Measurements from ENCODE around the gene GRIK2.
"Not testable (repeated sequence)": the region's sequence is repeated elsewhere in the genome, so short reads cannot be mapped to it uniquely, and the experiment has no call there.

The GRIK2 gene

DNA sequence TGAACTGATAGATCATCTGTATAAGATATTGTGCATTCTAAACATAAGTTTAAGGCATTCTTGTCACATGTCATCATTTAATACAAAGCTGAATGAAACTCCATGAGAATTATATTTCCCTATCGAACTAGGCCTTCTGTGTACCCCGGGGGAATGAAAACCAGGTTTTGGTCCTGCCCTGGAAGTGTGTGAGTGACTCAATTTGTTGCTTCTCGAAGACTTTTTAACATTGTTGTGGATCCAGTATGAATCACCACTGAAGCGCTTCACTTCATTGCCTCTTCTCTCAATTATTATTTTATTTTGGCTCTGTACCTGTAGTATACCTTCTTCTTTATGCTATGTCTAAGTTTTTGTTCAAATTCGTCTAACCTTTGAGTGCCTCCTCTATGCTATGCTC is 150.8 kb downstream of the GRIK2 start:
- DNase-seq = no peak

DNA sequence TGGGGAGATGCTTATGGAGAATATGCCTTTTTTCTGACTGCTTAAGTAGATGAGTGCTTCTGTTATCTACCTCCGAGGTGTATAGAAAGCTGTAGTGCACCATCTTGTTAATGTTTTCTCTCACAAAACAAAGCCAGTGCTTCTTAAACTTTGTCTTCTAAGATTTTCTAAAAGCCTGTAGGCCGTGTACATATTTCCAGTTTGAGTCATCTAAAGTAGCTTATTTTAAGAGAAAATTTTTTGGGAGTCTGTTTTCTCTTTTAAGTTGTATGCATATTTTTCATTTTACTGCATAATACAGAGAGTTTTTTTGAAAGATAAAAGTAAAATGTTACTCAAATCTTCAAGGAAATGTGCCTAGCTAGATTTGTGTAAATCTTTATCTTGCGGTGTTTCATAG is 151.7 kb downstream of the GRIK2 start:
- DNase-seq = no peak

DNA sequence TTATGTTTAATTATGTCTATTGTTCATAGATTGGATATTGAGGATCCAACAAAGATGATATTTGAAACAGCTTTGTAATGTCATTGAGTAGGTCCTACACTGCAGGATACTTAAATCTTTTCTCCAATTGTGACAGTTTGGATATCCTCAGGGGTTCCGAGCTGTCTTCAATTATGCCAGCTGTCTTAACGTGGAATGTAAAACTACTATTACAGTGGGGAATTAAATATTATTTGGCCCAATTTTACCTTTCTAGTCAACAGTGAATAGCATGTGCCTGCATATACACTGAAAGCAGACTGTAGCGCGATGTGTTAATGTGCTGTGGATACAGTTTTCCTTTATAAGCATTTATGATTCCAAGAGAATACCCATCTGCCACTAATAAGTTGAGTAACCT is 156.9 kb downstream of the GRIK2 start:
- DNase-seq = no peak

DNA sequence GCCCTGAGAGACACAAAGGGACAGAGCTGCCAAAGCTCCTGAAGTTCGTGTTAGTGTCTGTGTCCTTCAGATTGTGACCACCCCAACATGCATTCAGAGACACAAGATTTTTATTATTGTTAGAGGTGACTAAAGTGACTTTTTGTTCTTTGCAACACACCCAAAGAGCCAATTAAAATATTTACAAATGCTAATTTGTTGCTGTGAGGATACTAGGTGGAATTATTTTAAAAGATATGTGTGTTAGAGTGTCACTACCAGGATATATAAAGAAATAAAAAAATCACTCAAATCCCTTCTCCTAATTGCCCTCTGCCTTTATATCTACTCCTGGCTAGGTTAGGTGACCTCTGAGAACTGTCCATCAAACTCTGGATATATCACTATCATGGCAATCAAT is 160.7 kb downstream of the GRIK2 start:
- no peak for DNase-seq

DNA sequence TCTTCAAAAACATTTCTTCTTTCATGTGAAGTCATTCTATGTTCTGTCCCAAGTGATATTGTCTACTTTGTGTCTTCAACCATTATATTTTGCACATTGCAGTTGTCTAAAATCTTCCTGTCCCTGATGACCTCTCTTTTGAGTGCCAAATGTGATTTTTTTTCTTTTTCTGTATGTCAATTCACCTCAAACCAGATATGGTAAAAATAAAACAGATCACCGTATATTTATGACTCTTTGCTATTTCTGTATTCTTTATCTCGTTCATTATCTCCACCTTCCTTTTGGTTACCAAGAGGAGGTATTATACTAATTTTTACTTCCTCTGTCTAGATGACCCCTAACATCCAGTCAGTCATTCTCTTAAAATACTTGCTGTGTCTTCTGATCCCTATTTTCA is 165.2 kb downstream of the GRIK2 start:
- DNase-seq = no peak

DNA sequence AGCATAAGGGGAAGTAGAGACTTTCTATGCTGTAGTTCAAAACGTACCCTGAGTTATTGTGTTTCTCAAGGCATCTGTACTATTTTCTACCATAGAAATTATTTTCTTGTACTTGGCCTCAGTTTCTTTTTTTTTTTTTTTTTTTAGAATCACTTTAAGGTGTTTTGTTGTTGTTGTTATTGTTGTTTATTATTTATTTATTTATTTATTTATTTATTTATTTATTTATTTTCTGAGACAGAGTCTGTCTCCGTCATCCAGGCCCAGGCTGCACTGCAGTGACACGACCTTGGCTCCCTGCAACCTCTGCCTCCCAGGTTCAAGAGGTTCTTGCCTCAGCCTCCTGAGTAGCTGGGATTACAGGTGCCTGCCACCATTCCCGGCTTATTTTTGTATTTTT is 179.1 kb downstream of the GRIK2 start:
- DNase-seq = no peak

DNA sequence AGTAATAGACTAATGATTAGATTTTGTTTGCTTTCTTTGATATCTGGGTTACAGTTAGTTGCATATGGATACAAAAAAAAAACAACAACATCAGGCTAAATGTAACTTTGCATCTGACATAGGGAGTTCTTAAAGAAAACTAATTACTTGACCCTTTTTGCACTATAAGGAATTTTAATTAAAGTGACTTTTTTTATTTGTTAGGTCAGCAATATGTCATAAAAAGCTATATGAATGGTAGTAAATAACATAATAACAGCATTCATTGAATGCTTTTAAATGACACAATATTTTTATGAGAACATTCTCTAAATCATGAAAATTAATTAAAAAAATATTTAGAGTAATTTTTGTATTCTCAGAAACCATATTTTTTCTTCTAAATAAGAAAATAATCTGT is 183.6 kb downstream of the GRIK2 start:
- no peak for DNase-seq

DNA sequence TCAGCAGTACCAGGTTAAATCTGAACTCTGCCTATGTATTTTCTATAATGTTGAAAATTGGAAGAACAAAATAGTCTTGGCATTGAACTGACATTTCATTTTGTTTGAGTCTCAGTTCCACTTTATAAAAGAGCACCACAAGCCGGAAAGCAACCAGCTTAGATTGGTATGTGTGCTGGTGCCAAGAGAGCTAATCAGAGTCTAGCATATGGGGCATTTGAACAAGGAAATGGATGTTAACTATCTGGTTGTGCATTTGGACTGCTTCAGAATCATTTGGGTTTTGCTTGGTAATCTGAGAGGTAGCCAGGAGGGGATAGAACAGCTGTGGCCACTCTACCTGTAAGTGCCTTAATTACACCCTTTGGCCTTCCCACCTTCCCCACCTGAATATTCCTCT is 184.8 kb downstream of the GRIK2 start:
- DNase-seq = no peak

DNA sequence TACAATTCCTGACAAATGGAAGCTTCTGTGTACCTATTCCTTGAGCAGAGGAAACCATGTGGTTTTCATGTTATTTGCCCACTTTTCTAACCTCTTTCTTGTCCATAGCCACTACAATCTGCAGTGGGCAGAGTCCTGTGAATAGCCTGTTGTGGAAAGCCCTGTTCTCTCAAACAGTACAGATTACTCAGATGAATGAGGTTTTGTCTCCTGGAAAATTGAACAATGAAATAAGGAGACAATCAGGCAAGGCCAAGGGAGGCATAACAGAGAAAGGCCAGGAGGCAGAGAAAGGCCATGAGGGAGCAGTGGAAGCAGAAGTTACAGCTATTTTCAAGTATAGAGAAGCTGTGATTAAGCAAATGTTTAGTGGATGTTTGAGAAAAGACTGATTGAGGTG is 189.3 kb downstream of the GRIK2 start:
- no peak for DNase-seq

DNA sequence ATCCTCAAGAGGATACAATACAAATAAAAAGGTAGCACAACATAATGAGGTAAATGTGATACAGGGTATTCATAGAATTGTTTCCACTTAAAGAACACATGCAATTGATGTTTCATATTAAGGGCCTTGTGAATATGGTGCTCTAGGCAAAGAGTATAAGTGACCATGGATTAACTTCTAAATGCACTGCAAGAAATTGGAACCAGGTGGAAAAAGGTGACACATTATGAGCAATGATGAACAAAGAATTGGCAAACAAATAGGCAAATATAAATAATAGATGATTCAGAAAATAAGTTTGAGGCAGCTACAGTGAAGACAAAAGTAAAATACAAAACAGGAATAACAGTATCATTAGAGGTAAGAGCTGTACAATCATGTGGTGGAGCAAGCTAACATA is 192.0 kb downstream of the GRIK2 start:
- no peak for DNase-seq

DNA sequence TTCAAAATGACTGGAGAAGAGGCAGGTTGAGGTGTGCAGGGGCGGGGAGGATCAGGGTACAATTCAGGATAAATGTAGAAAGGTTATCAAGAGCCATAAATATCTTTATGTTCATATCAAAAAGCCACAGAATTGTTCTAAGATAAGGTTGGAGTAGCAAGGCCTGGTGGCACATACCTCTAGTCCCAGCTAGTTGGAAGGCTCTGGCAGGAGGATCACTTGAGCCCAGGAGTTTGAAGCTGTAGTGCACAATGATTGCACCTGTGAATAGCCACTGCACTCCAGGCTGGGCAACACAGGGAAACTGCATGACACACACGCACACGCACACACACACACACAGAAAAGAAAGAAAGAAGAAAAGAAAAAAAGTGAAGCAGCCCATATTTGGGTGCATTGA is 194.8 kb downstream of the GRIK2 start:
- no peak for DNase-seq

DNA sequence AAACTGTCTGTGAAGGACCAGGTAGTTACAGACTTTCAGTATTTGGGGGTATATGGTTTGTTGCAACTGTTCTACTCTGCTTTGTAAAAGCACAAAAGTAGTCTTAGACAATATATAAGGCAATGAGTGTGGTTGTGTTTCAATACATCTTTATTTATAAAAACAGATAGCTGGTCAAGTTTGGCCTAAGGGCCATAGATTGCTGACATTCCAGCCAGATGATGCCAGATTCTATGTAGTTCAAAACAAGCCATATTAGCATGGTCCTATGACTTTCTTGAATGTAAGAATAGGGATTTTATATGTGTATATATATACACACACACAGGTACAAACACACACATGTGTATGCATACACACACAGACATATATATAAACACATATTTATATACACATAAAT is 201.8 kb downstream of the GRIK2 start:
- DNase-seq = no peak

DNA sequence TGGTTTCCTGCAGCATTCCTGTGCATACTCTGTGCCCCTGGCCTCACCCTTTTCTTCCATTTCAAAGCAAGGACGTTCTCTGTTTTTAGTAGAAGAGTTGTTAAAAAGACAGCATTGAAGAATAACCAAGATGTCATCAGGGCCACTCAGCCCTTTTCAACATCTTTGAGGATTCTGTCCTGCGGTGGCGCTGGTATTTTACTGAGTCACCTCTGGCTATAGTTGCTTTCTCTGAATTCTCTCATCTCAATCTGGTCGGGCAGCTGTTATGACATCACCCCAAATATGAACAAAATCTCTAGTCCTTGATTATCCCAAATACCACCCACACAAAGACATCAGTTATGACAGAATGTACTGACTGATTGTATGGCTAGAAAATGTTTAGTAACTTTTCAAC is 204.2 kb downstream of the GRIK2 start:
- DNase-seq = no peak

DNA sequence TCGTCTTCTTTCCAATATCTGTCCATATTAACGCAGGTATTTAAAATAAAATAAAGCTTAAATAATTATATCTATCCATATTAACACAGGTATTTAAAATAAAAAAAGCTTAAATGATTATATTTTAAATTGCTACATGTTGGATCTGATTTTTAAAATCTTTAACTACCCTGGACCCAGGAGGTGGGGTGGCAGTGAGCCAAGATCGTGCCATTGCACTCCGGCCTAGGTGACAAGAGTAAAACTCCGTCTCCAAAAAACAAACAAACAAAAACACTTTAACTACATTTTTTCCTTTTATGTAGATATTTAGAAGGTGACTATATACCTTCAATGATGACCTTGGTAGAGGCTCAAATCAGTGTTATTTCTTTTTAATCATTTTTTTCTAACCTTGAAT is 211.9 kb downstream of the GRIK2 start:
- no peak for DNase-seq

DNA sequence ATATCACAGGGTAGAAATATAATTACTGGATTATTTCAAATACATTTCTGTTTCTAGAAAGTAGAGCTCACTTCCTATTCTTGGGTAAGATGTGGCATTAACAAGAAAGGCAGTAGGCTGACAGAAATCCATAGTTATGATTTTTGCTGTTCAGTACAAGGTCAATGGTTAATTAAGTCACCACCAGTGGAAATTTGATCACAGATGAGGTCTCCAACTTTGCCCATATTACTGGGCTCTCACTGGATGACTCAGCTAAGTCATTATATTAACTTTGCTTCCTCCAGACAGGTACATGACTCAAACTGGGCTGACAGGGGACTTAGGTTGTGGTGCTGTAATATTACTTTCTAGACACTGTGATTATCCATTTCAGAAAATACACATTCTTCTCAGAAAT is 212.4 kb downstream of the GRIK2 start:
- no peak for DNase-seq

DNA sequence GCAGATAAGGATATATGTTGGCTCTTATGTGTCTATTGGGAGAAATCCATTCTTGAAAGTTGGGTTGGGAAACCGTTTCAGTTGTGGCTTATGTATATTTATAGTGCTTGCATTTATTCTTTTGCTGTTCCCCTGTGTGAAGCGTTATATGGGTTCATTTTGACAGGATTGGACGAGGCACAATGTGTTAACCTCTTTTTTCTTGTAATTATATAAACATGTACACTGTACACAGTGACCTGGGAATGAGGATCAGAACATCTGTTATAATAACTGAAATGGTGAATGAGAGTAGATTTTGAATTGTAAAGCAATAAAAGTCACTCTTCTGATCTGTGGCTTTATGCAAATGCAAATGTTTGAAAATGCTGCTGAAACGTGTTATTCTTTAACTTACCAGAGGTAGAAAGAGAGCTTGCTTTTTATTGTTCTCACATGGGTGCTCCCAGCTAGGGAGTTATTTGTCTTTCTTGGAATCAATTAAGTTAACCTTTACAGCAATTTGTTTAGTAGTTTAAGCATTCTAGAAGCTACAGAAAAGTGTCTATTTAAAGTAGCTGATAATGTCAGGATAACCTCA is 213.7 kb downstream of the GRIK2 start:
- DNase-seq = no peak

DNA sequence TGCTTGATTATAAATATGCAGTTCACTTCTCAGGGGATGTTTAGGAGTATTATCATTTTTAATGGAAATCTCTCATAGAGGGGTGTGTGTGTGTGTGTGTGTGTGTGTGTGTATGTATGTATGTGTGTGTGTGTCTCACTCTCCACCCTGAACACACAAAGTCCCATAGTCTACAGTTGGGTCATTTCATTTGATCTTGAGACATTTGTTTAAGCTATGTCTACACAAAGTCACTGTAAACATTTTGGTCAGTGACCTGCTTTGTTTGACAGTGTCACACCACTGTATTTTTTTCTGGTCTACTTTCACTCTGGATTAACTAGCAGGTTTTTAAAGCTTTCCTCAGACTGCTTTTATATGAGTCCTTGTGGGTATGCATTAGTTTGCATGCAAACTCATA is 215.2 kb downstream of the GRIK2 start:
- no peak for DNase-seq

DNA sequence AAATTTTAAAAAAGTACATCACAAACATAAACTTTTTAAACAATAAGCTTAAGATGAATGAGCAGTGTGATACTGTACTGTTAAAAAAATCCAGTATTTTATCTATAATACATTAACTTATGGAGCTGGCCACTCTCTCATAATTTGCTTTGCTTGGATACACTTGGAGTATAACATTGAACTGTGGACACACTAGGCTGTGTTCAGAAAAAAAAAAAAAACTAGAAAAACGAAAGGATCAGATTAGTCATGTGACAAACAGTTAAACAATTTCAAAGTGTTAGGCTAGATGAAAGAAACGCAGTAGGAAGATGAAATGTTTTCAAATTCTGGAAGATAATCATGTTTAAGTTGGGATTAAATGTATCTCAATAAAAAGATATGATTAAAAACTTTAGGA is 220.0 kb downstream of the GRIK2 start:
- no peak for DNase-seq

DNA sequence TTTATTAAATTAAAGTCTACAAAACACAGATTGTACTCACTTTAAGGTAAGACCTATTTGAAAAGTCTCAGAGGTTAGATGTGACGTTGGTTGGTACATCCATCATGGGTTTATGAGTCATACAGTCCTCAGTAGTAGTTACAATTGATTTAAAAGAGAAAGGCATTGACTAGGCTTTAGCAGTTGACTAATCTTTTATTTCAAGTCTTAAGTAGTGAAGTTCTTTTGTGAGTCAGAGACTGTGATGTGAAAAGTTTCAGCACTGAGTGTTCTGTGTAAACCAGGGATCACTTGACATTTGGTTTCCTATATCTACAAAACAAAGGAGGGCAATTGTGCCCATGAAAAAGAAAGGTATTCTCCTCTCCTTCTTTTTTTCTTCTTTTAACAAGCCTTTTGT is 221.3 kb downstream of the GRIK2 start:
- DNase-seq = no peak

DNA sequence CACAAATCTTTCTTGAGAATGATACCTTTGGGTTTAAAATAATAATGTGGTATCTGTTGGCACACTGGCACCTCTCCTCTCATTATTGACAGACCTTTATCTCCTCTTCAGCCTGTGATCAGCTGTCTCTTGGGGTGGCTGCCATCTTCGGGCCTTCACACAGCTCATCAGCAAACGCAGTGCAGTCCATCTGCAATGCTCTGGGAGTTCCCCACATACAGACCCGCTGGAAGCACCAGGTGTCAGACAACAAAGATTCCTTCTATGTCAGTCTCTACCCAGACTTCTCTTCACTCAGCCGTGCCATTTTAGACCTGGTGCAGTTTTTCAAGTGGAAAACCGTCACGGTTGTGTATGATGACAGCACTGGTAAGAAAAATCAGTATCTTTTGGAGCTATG is 232.8 kb downstream of the GRIK2 start:
- no peak for DNase-seq

DNA sequence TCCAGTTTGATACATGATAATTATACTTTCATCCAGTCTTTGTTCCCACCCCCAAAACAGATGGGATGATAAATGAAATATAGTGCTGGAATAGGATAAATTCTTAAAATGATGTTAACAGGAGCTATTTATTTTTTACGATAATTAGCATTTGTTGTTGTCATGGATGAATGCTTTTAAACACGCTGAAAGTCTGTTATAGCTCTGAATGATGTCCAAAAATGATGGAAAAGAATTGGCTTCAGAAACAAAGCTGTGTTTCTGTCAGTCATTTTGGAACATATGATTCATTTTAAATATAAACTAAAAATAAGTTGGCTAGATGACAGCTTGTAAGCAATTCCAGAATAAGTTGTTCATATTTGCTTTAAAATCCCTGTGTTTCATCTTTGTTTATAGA is 237.4 kb downstream of the GRIK2 start:
- DNase-seq = no peak

DNA sequence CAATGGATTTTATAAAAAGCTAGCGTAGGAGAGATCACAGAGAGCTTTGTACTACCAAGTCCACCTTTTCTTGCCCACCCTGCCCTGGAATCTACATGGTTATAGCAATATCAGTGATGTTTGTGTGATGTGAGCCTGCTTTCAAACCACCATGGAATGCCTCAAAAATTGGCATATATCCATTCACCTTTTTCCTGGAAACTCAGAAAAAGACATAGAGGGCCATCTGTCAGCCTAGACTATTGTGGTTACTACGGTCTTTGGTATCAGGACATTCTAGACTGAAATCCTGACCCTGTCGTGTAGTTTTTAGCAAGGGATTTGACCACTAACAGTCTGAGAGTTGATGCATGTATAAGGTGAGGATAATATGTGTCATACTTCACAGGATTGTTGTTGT is 239.6 kb downstream of the GRIK2 start:
- DNase-seq = no peak

DNA sequence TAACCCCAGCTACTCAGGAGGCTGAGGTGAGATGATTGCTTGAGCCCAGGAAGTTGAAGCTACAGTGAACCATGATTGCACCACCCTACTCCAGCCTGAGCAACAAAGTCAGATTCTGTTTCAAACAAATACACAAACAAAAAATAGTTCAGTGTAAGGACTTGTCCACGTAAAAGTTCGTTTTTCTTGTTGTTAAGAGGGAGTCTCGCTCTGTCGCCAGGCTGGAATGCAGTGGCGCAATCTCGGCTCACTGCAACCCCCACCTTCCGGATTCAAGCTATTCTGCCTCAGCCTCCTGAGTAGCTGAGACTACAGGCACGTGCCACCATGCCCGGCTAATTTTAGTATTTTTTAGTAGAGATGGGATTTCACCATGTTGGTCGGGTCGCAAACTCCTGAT is 245.4 kb downstream of the GRIK2 start:
- not testable (repeated sequence) for DNase-seq

DNA sequence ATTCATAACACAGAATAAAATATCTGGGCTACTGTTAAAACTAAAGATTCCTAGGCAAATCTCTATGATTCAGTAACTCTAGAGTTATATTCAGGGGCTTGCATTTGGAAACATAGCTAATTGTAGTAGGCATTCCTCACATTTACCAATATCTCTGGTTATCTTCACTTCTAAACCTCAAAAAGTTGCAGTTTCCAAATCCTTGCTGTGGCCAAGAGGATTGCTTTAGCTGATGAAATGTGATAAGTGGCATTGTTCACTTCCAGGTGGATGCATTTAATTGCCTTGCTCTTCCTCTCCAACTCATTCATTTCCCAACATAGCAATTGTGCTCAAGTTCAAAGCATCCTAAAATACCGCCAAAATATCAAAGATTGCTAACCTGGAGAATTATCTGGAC is 246.6 kb downstream of the GRIK2 start:
- no peak for DNase-seq

DNA sequence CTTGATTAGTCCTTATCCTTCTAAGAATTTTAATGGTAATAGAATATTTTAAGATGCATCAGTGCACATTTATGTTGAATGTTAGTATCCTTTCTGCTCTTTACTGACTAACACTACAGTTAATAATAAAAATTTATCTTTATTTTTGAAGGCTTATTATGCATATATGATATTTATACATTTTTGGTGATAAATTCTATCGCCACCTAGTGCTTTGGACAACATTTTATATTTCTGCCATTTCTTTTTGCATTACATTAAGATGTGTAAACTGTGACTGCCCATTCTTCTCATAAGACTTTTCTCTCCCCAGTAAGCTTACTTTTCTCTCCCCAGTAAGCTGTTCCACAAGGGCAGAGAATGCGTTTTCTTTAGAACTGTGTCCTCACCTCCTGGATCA is 252.3 kb downstream of the GRIK2 start:
- no peak for DNase-seq
